Neural cell (in vitro differentiated cells): ENCODE results near the gene KRTAP10-11. TPM values are rescaled to one million over a fixed set of nuclear protein-coding genes. Genes with fewer than 3 reads are reported as not detected.
"Not testable (repeated sequence)": the region's sequence is repeated elsewhere in the genome, so short reads cannot be mapped to it uniquely, and the experiment has no call there.

Experiments used
- H2AFZ ChIP-seq: fragments of 200-600, 300-800 bp; sonication (generic), shearing (Covaris generic); 2 replicates; pipeline ENCODE4 v1.6.0; 2014; ENCODE audit warnings: low read depth, mild to moderate bottlenecking, antibody characterized with exemption, low read length, moderate library complexity
- H3F3A ChIP-seq: fragments of 200-600 bp; shearing (Covaris generic); 2 replicates; pipeline ENCODE4 v1.6.1; 2016; ENCODE audit warnings: mild to moderate bottlenecking, moderate library complexity, mixed read lengths, antibody characterized with exemption, low read length; ENCODE audit not compliant: insufficient read depth, poor library complexity, severe bottlenecking
- H3K27ac ChIP-seq: fragments of 200-600, 300-800 bp; sonication (generic), shearing (Covaris generic); 2 replicates; pipeline ENCODE4 v1.5.1; 2014; ENCODE audit warnings: mild to moderate bottlenecking, low read length, moderate library complexity
- H3K27me3 ChIP-seq: fragments of 300-800, 200-600 bp; sonication (generic), shearing (Covaris generic); 2 replicates; pipeline ENCODE4 v1.6.0; 2014; ENCODE audit warnings: mild to moderate bottlenecking, low read depth, low read length, moderate library complexity; ENCODE audit not compliant: insufficient read depth
- H3K36me3 ChIP-seq: fragments of 300-800, 200-600 bp; sonication (generic), shearing (Covaris generic); 2 replicates; pipeline ENCODE4 v1.5.1; 2014; ENCODE audit warnings: mild to moderate bottlenecking, antibody characterized with exemption, low read length, moderate library complexity; ENCODE audit not compliant: insufficient read depth
- H3K4me2 ChIP-seq: fragments of 300-800, 200-600 bp; sonication (generic), shearing (Covaris generic); 2 replicates; pipeline ENCODE4 v1.6.0; 2014; ENCODE audit warnings: mild to moderate bottlenecking, low read length
- H3K4me3 ChIP-seq: fragments of 300-800, 200-600 bp; sonication (generic), shearing (Covaris generic); 2 replicates; pipeline ENCODE4 v1.5.1; 2014; ENCODE audit warnings: mild to moderate bottlenecking, low read length, moderate library complexity
- H3K79me2 ChIP-seq: fragments of 200-600 bp; shearing (Covaris generic); replicated peaks from 2 replicates; pipeline ENCODE4 v1.6.0; 2014; ENCODE audit warnings: mild to moderate bottlenecking, low read length, moderate library complexity; ENCODE audit not compliant: insufficient read depth
- H3K9ac ChIP-seq: fragments of 300-800, 200-600 bp; sonication (generic), shearing (Covaris generic); 2 replicates; pipeline ENCODE4 v1.6.1; 2016; ENCODE audit warnings: mild to moderate bottlenecking, low read length, mixed read lengths
- H3K9me2 ChIP-seq: fragments of 200-600 bp; shearing (Covaris generic); 2 replicates; pipeline ENCODE4 v1.6.1; 2016; ENCODE audit warnings: mild to moderate bottlenecking, low read length, mixed read lengths; ENCODE audit not compliant: insufficient read depth
- H3K9me3 ChIP-seq: fragments of 200-600, 300-800 bp; sonication (generic), shearing (Covaris generic); 2 replicates; pipeline ENCODE4 v1.6.1; 2016; ENCODE audit warnings: mild to moderate bottlenecking, mixed run types, low read length, moderate library complexity, mixed read lengths
- H4K20me1 ChIP-seq: fragments of 200-600 bp; shearing (Covaris generic); 2 replicates; pipeline ENCODE4 v1.6.1; 2016; ENCODE audit warnings: mild to moderate bottlenecking, mixed run types; ENCODE audit not compliant: insufficient read depth
- EP300 ChIP-seq: fragments of 450-650 bp; conservative IDR thresholded peaks from 2 replicates; pipeline ENCODE4 v1.6.1; 2014; ENCODE audit warnings: antibody characterized with exemption, mild to moderate bottlenecking, moderate library complexity; ENCODE audit not compliant: poor library complexity, severe bottlenecking
- EZH2 ChIP-seq: fragments of 200-600, 300-800 bp; shearing (Covaris generic), sonication (generic); IDR thresholded peaks from 2 replicates; pipeline ENCODE4 v1.6.1; 2014; ENCODE audit warnings: antibody characterized with exemption, low read length, borderline replicate concordance, mild to moderate bottlenecking; ENCODE audit not compliant: insufficient read depth, poor library complexity, severe bottlenecking
- MXI1 ChIP-seq: fragments of 450-650 bp; conservative IDR thresholded peaks from 2 replicates; pipeline ENCODE4 v1.6.1; 2014; ENCODE audit warnings: antibody characterized with exemption, mild to moderate bottlenecking; ENCODE audit not compliant: poor library complexity, severe bottlenecking
- POLR2AphosphoS5 ChIP-seq: IDR thresholded peaks from 2 replicates; pipeline ENCODE4 v1.6.1; 2012
- RAD21 ChIP-seq: fragments of 450-650 bp; conservative IDR thresholded peaks from 2 replicates; pipeline ENCODE4 v1.6.1; 2014; ENCODE audit warnings: antibody characterized with exemption, mild to moderate bottlenecking, moderate library complexity
- SMC3 ChIP-seq: fragments of 450-650 bp; conservative IDR thresholded peaks from 2 replicates; pipeline ENCODE4 v1.6.1; 2014; ENCODE audit warnings: antibody characterized with exemption, mild to moderate bottlenecking, moderate library complexity; ENCODE audit not compliant: poor library complexity
- TAF1 ChIP-seq: IDR thresholded peaks from 2 replicates; pipeline ENCODE4 v1.6.1; 2012; ENCODE audit warnings: low read depth
- polyA minus RNA-seq: library from RNA; depleted of rRNA, polyadenylated mRNA; stranded (reverse); fragments of >200 nt; gene quantifications from 2 replicates; pipeline ENCODE4 v1.2.3, GENCODE V29; 2014
- polyA plus RNA-seq: library from polyadenylated mRNA; depleted of rRNA; stranded (reverse); fragments of >200 nt; gene quantifications from 2 replicates; pipeline ENCODE4 v1.2.3, GENCODE V29; 2014
- TF ChIP-seq, protein P1 (sequence below): fragments of 450-650 bp; IDR thresholded peaks from 2 replicates; pipeline ENCODE4 v1.5.1; 2014; ENCODE audit warnings: antibody characterized with exemption, mild to moderate bottlenecking, moderate library complexity; ENCODE audit not compliant: poor library complexity, severe bottlenecking
- TF ChIP-seq, protein P2 (sequence below): IDR thresholded peaks from 2 replicates; pipeline ENCODE4 v1.6.1; 2012; ENCODE audit warnings: borderline replicate concordance

KRTAP10-11 gene, protein sequence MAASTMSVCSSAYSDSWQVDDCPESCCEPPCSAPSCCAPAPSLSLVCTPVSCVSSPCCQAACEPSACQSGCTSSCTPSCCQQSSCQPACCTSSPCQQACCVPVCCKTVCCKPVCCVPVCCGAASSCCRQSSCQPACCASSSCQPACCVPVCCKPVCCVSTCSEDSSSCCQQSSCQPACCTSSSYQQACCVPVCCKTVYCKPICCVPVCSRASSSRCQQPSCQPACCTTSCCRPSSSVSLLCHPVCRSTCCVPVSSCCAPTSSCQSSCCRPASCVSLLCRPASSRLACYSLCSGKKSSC
- polyA plus RNA-seq (not detected in 2 replicates), polyA minus RNA-seq (not detected in 2 replicates)

DNA sequence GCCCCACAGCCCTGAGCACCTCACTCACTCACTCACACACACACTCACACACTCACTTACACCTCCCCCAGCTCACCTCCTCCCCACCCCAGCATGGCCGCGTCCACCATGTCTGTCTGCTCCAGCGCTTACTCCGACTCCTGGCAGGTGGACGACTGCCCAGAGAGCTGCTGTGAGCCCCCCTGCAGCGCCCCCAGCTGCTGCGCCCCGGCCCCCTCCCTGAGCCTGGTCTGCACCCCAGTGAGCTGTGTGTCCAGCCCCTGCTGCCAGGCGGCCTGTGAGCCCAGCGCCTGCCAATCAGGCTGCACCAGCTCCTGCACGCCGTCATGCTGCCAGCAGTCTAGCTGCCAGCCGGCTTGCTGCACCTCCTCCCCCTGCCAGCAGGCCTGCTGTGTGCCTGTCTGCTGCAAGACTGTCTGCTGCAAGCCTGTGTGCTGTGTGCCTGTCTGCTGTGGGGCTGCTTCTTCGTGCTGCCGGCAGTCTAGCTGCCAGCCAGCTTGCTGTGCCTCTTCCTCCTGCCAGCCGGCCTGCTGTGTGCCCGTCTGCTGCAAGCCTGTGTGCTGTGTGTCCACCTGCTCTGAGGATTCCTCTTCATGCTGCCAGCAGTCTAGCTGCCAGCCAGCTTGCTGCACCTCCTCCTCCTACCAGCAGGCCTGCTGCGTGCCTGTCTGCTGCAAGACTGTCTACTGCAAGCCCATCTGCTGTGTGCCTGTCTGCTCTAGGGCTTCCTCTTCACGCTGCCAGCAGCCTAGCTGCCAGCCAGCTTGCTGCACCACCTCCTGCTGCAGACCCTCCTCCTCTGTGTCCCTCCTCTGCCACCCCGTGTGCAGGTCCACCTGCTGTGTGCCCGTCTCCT, at the start of gene KRTAP10-11:
Gene KRTAP10-11, plus strand, starts transcription at position 49 of the 856 bp plus-strand sequence. Its CDS starts 45 bp downstream, at position 94.
- H3K27ac ChIP-seq, H2AFZ ChIP-seq: not testable (repeated sequence)

DNA sequence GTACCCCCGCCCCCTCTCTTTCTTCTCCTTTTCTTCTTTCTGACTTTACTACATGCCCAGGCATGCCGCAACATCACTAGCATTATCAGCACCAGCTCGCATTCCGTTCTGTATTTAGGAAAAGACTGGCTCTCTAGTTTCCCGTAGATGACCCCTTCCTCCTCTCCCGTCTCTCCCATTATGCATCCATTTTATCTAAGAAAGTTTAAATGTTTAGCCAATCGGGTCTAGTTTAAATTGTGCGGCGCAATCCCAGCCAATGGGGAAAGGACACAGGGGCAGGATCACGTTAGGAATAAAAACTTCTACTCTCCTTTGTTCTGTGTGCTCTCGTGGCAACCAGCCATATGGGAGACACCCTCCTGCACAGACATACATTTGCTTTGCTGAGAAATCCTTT, 48.2 kb upstream of the KRTAP10-11 start:
- Histone ChIP-seq H3K4me3 (no peak overlapping the region), H2AFZ (no peak overlapping the region), H3K4me2 (no peak overlapping the region), H3K9me3 (no peaks in the 10 kb centered on the region), H3K27ac (no peak overlapping the region), H3K9ac (no peak overlapping the region), H3F3A (no peaks in the 10 kb centered on the region), H3K79me2 (no peaks in the 10 kb centered on the region), H4K20me1 (no peaks in the 10 kb centered on the region), H3K9me2 (no peaks in the 10 kb centered on the region), H3K36me3 (no peaks in the 10 kb centered on the region), H3K27me3 (no peaks in the 10 kb centered on the region)
- TF ChIP-seq RAD21 (no peak), EP300 (no peak), EZH2 (no peak), POLR2AphosphoS5 (no peak), MXI1 (no peak), SMC3 (no peak), TAF1 (no peak)
- TF ChIP-seq, protein P1, sequence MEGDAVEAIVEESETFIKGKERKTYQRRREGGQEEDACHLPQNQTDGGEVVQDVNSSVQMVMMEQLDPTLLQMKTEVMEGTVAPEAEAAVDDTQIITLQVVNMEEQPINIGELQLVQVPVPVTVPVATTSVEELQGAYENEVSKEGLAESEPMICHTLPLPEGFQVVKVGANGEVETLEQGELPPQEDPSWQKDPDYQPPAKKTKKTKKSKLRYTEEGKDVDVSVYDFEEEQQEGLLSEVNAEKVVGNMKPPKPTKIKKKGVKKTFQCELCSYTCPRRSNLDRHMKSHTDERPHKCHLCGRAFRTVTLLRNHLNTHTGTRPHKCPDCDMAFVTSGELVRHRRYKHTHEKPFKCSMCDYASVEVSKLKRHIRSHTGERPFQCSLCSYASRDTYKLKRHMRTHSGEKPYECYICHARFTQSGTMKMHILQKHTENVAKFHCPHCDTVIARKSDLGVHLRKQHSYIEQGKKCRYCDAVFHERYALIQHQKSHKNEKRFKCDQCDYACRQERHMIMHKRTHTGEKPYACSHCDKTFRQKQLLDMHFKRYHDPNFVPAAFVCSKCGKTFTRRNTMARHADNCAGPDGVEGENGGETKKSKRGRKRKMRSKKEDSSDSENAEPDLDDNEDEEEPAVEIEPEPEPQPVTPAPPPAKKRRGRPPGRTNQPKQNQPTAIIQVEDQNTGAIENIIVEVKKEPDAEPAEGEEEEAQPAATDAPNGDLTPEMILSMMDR: no peak
- TF ChIP-seq, protein P2, sequence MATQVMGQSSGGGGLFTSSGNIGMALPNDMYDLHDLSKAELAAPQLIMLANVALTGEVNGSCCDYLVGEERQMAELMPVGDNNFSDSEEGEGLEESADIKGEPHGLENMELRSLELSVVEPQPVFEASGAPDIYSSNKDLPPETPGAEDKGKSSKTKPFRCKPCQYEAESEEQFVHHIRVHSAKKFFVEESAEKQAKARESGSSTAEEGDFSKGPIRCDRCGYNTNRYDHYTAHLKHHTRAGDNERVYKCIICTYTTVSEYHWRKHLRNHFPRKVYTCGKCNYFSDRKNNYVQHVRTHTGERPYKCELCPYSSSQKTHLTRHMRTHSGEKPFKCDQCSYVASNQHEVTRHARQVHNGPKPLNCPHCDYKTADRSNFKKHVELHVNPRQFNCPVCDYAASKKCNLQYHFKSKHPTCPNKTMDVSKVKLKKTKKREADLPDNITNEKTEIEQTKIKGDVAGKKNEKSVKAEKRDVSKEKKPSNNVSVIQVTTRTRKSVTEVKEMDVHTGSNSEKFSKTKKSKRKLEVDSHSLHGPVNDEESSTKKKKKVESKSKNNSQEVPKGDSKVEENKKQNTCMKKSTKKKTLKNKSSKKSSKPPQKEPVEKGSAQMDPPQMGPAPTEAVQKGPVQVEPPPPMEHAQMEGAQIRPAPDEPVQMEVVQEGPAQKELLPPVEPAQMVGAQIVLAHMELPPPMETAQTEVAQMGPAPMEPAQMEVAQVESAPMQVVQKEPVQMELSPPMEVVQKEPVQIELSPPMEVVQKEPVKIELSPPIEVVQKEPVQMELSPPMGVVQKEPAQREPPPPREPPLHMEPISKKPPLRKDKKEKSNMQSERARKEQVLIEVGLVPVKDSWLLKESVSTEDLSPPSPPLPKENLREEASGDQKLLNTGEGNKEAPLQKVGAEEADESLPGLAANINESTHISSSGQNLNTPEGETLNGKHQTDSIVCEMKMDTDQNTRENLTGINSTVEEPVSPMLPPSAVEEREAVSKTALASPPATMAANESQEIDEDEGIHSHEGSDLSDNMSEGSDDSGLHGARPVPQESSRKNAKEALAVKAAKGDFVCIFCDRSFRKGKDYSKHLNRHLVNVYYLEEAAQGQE: no peak

More for the DNA sequence above, at the start of gene KRTAP10-11:
- H3K36me3 ChIP-seq, H3K9ac ChIP-seq, H3K4me2 ChIP-seq, H3K9me3 ChIP-seq, H4K20me1 ChIP-seq, H3K27me3 ChIP-seq, H3K9me2 ChIP-seq, H3K4me3 ChIP-seq, H3K79me2 ChIP-seq, H3F3A ChIP-seq: not testable (repeated sequence)
